ENCODE measurements around the gene GRIN2A.

- TF ChIP-seq POLR2A (IDR thresholded peaks at IDR 0.05; ENCODE audit: low read length) (no peak), GATA1 (IDR thresholded peaks at IDR 0.05; ENCODE audit: low read depth, low read length) (no peak)
Observed at GRCh38 chr16:9929836-9930235, 252.4 kb downstream of the GRIN2A start.

All from erythroblast (primary cell).